ENCODE results near the gene RMRP.

The RMRP gene

DNA sequence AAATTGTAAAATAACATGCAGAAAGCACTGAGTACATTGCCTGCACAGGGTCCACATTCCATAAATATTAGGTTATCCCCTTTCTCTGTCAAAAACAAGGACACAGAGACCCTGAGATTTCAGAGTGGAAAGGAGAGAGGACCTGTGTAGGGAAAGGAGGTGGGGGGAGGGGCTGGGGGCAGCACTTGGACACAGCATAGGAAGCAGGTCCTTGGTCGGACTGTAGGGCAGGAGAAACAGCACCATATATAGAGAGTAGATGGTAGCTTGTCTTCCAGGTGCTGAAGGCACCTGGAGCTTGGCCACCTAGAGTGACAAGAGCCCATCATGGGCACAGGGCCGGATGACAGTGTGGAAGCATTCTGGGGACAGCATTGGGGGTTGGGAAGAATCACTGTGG, 29.5 kb upstream of the RMRP start:
- DNase-seq, result no peak

DNA sequence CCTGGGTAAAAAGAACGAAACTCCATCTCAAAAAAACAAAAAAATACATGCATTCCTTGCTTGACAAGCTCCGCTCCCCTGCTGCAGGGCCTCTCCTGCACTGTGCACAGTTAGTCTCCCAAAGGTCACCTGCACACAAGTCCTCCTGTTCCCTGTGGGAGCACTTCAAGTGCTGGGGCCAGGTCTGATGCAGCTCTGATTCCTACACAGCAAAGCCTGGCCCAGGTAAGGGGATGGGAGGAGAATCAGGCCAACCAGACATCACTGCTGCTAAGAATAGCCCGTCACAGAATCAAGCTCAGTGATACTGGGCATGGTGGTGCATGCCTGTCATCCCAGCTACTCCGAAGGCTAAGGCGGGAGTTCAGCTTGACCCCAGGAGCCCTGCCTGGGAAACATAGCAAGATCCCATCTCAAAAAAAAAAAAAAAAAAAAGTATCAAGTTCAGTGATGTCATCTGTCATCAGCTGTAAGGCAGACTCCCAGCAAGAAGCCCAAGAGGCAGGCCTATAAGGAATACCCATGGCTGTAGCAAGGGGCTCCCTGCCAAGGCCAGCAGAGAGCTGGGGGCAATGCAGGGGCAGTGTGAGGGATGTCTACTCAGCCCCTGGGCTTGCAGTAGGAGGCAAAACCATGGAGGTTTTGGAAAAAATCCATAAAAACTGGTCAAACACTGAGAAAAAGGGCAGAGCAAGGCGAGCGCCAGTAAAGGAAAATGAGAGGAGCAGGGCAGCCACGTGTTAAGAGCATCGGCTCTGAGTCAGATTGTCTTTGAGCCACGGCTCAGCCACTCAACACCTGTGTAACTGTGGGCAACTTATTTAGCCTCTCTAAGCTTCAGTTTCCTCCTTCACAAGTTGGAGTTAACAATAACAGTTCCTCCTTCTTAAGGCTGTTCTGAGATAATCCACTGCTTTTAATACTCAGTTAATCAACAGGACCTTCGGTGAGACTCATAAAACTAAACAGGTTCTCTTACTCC, 28.7 kb upstream of the RMRP start:
- no peak for DNase-seq

- no peak for DNase-seq
These were observed 27.7 kb upstream of the RMRP start for GRCh38 chr9:35685506-35685905.

DNA sequence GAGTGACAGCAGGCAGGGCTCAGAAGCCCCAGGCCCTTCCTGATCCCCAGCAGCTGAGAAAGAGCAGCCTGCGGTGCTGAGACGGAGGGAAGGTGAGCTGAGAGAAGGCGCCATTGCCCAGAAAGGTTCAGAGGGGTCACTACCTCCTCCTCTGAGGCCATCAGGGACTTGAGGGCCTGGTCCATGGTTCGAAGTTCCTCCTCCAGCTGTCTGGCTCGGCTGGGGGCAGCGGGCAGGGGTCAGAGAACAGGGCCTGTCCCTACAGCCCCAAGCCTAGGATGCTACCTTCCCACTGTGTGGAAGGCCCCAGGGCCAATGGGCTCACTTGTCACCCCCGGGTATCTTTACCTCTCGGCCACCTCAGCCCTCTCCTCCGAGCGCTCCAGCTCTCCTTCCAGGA, 27.1 kb upstream of the RMRP start:
- no peak for DNase-seq

- DNase-seq, result no peak
These were observed 25.5 kb upstream of the RMRP start for GRCh38 chr9:35683323-35683722.

GRCh38 chr9:35682520-35683315, 24.9 kb upstream of the RMRP start:
- no peak for DNase-seq

DNA sequence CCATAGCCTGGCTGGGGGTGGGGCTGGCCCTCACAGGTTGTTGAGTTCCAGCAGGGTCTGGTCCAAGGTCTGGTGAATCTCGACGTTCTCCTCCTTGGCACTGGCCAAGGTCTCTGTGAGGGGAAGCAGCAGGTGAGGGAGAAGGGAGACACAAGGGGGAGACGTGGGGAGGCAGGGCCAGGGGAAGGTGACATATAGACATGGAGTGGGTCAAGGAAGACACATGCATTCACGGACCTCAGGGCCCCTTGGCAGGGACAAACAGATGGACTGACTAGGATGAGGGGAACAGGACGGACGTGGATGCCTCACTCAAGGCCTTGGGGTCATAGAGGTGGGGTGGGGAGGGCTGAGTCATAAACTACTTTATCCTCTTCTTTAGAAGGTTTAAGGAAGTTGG, 24.2 kb upstream of the RMRP start:
- DNase-seq, result no peak

- no peak for DNase-seq
These were observed 23.7 kb upstream of the RMRP start for GRCh38 chr9:35681341-35682002.

DNA sequence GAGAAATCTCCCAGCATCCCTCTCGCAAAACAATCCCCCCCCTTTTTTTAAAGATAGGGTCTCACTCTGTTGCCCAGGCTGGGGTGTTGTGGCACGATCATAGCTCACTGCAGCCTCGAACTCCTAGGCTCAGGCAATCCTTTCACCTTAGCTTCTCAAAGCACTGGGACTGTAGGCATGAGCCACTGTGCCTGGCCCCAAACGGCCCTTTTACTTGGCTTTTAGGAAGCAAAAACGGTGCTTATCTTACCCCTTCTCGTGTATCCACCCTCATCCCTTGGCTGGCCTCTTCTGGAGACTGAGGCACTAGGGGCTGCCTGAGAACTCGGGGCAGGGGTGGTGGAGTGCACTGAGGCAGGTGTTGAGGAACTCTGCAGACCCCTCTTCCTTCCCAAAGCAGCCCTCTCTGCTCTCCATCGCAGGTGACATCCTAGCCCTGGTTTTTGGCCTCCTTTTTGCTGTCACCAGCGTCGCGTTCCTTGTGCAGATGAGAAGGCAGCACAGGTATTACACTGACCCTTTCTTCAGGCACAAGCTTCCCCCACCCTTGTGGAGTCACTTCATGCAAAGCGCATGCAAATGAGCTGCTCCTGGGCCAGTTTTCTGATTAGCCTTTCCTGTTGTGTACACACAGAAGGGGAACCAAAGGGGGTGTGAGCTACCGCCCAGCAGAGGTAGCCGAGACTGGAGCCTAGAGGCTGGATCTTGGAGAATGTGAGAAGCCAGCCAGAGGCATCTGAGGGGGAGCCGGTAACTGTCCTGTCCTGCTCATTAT, 22.7 kb upstream of the RMRP start:
- no peak for DNase-seq

DNA sequence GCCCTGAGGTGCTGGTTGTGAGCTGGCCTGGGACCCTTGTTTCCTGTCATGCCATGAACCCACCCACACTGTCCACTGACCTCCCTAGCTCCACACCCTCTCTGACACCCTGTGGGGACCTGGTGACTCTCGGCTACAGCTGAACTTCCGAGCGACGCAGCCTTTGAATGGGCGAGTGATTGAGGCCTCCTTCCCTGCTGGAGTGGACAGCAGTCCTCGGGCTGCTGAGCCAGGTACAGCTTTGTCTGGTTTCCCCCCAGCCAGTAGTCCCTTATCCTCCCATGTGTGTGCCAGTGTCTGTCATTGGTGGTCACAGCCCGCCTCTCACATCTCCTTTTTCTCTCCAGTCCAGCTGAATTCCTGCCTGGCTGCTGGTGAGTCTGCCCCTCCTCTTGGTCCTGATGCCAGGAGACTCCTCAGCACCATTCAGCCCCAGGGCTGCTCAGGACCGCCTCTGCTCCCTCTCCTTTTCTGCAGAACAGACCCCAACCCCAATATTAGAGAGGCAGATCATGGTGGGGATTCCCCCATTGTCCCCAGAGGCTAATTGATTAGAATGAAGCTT, 22.0 kb upstream of the RMRP start:
- no peak for DNase-seq

DNA sequence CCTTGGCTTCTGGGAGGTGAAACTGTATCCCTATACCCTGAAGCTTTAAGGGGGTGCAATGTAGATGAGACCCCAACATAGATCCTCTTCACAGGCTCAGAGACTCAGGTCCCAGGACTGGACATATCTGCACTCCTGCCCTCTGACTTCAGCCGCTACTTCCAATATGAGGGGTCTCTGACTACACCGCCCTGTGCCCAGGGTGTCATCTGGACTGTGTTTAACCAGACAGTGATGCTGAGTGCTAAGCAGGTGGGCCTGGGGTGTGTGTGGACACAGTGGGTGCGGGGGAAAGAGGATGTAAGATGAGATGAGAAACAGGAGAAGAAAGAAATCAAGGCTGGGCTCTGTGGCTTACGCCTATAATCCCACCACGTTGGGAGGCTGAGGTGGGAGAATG, 21.3 kb upstream of the RMRP start:
- no peak for DNase-seq

GRCh38 chr9:35675732-35676392, 18.0 kb upstream of the RMRP start:
- DNase-seq, result peak in 9 of 56 donors; percentile 7 to 56 (median 19)

DNA sequence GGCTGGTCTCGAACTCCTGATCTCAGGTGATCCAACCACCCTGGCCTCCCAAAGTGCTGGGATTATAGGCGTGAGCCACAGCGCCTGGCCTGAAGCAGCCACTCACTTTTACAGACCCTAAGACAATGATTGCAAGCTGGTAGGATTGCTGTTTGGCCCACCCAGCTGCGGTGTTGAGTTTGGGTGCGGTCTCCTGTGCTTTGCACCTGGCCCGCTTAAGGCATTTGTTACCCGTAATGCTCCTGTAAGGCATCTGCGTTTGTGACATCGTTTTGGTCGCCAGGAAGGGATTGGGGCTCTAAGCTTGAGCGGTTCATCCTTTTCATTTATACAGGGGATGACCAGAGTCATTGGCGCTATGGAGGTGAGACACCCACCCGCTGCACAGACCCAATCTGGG, 17.4 kb upstream of the RMRP start:
- DNase-seq, result no peak

DNA sequence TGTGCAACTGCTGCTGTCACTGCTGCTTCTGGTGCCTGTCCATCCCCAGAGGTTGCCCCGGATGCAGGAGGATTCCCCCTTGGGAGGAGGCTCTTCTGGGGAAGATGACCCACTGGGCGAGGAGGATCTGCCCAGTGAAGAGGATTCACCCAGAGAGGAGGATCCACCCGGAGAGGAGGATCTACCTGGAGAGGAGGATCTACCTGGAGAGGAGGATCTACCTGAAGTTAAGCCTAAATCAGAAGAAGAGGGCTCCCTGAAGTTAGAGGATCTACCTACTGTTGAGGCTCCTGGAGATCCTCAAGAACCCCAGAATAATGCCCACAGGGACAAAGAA, 16.2 kb upstream of the RMRP start:
- no peak for DNase-seq

GRCh38 chr9:35673132-35674024, 15.6 kb upstream of the RMRP start, which contains the start of gene CA9:
CA9 (plus strand) TSS chr9:35673928; CDS start chr9:35673960, 32 bp downstream.
- DNase-seq, result peak in 9 of 56 donors; percentile 10 to 38 (median 26)

GRCh38 chr9:35669331-35670145, 11.7 kb upstream of the RMRP start:
- no peak for DNase-seq

- DNase-seq, result no peak
These were observed 10.1 kb upstream of the RMRP start for GRCh38 chr9:35667939-35668338.

GRCh38 chr9:35666549-35666948, 8.7 kb upstream of the RMRP start:
- no peak for DNase-seq
